Measurements from ENCODE around the gene WDR72. TPM values are rescaled to one million over a fixed set of nuclear protein-coding genes. Genes with fewer than 3 reads are reported as not detected.

The WDR72 gene
- total RNA-seq, 6 experiments from 2014 or later, result 12.0 to 26.5 (median 22.4) TPM

DNA sequence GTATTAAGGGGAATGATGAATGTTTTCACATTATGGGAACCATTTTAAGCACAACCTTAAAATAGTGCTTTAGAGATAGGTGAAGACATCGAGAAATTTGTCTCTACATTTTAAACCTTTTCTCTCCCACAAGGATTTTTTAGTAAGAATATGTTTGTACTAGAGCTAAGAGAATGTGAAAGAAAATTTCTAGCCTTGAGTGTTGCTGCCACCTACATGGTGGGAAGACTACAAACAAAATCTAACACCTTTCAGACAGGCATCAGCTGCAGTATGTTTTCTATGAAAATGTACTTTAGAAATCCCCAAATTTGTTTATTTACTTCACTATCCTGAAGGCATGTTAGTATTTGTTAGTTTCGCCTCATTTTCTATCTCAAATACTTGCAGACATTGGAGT, 247.4 kb downstream of the WDR72 start:
- 59% methylated on average over 2 of the region's 2 CpGs for WGBS (ENCODE audit: insufficient coverage, low coverage, low lambda C conversion rate, missing lambda C conversion rate)
- no peaks in the 10 kb centered on the region for H3K36me3 ChIP-seq
- ATAC-seq (peak; percentile 51 to 78 (median 64)), DNase-seq (no peak)
- no peak overlapping the region for H3K4me3 ChIP-seq
- intact Hi-C loops (cut with DNase I), result no loop called here
- H3K27me3 ChIP-seq, result no peaks in the 10 kb centered on the region
- H3K9me3 ChIP-seq, result no peaks in the 10 kb centered on the region
- TF ChIP-seq, protein P1, sequence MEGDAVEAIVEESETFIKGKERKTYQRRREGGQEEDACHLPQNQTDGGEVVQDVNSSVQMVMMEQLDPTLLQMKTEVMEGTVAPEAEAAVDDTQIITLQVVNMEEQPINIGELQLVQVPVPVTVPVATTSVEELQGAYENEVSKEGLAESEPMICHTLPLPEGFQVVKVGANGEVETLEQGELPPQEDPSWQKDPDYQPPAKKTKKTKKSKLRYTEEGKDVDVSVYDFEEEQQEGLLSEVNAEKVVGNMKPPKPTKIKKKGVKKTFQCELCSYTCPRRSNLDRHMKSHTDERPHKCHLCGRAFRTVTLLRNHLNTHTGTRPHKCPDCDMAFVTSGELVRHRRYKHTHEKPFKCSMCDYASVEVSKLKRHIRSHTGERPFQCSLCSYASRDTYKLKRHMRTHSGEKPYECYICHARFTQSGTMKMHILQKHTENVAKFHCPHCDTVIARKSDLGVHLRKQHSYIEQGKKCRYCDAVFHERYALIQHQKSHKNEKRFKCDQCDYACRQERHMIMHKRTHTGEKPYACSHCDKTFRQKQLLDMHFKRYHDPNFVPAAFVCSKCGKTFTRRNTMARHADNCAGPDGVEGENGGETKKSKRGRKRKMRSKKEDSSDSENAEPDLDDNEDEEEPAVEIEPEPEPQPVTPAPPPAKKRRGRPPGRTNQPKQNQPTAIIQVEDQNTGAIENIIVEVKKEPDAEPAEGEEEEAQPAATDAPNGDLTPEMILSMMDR (IDR thresholded peaks at IDR 0.05), result peak; percentile 24 to 51 (median 37)
- no peak for TF ChIP-seq POLR2A (IDR thresholded peaks at IDR 0.05)
- H3K4me1 ChIP-seq, result peaks cover 0 to 8% (median 3%) of the 10 kb centered on the region in 4 donors
- H3K27ac ChIP-seq, result no peak overlapping the region

DNA sequence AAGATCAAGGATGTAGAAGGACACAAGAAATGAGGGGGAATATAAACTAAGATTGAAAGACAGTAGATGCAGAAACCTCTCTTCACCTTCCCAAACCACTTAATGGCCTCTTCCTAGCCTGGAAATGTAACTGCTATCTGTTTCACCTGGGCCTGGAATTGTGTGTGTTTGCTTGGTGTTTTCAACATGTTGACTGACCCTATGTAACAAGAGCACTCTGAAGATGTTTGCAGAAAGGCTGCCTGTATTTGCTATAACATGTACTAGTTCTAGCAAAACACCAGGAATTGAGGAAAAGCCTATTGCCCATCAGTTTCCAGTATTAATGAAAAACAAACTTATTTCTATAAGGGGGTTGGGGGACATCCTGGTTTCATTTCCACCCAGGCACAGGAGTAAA, 248.3 kb downstream of the WDR72 start:
- no peak overlapping the region for H3K27ac ChIP-seq
- peaks cover 0 to 8% (median 3%) of the 10 kb centered on the region in 4 donors for H3K4me1 ChIP-seq
- ATAC-seq (peak in 1 of 4 donors; percentile 27), DNase-seq (no peak)
- no peak overlapping the region for H3K4me3 ChIP-seq
- TF ChIP-seq, protein P1 (IDR thresholded peaks at IDR 0.05), result no peak
- no peak for TF ChIP-seq POLR2A (IDR thresholded peaks at IDR 0.05)
- intact Hi-C loops (cut with DNase I), result no loop called here
- no peaks in the 10 kb centered on the region for H3K36me3 ChIP-seq
- no peaks in the 10 kb centered on the region for H3K9me3 ChIP-seq
- H3K27me3 ChIP-seq, result no peaks in the 10 kb centered on the region

DNA sequence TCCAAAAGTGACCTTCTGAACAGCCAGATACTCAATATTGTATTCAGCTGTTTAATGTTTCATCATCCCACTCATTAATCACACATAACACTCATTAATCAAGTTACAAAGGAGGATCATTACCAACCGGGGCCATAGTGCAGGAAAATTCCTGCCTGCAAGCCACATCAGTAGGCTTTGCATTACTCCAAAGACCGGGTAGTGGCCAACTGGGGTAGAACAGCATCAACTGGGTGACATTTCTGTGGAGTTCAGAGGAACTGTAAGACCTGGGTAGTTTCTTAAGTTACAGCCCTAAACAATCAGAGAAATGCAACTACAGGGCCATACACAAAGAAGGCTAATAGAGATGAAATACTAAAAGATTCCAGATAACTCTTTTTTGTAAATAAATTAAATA, 253.1 kb downstream of the WDR72 start:
- TF ChIP-seq, protein P1 (IDR thresholded peaks at IDR 0.05), result no peak
- no peaks in the 10 kb centered on the region for H3K36me3 ChIP-seq
- H3K9me3 ChIP-seq, result no peaks in the 10 kb centered on the region
- WGBS (ENCODE audit: insufficient coverage, low coverage, low lambda C conversion rate, missing lambda C conversion rate), result 30% methylated on average over 2 of the region's 2 CpGs
- H3K27ac ChIP-seq, result no peak overlapping the region
- ATAC-seq (peak in 1 of 4 donors; percentile 39), DNase-seq (no peak)
- intact Hi-C loops (cut with DNase I), result no loop called here
- H3K4me3 ChIP-seq, result no peak overlapping the region
- H3K4me1 ChIP-seq, result peaks cover 0 to 4% (median 0%) of the 10 kb centered on the region in 4 donors
- no peaks in the 10 kb centered on the region for H3K27me3 ChIP-seq

DNA sequence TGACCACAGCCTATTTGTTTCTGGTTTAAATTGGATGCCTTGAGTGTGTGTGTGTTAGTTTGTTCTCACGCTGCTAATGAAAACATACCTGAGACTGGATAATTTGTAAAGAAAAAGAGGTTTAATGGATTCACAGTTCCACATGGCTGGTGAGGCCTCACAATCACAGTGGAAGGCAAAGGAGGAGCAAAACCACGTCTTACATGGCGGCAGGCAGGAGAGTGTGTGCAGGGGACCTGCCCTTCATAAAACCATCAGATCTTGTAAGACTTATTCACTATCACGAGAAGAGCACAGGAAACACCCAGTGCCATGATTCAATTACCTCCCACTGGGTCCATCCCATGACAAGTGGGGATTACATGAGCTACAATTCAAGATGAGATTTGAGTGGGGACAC, 260.5 kb downstream of the WDR72 start:
- 75% methylated on average over 2 of the region's 4 CpGs for WGBS (ENCODE audit: insufficient coverage, low coverage, low lambda C conversion rate, missing lambda C conversion rate)
- DNase-seq (no peak), ATAC-seq (no peak)
- no peaks in the 10 kb centered on the region for H3K36me3 ChIP-seq
- H3K27ac ChIP-seq, result no peak overlapping the region
- intact Hi-C loops (cut with DNase I), result no loop called here
- no peaks in the 10 kb centered on the region for H3K4me1 ChIP-seq
- H3K9me3 ChIP-seq, result no peaks in the 10 kb centered on the region
- no peaks in the 10 kb centered on the region for H3K27me3 ChIP-seq
- no peak overlapping the region for H3K4me3 ChIP-seq
- TF ChIP-seq, protein P1 (IDR thresholded peaks at IDR 0.05), result no peak

DNA sequence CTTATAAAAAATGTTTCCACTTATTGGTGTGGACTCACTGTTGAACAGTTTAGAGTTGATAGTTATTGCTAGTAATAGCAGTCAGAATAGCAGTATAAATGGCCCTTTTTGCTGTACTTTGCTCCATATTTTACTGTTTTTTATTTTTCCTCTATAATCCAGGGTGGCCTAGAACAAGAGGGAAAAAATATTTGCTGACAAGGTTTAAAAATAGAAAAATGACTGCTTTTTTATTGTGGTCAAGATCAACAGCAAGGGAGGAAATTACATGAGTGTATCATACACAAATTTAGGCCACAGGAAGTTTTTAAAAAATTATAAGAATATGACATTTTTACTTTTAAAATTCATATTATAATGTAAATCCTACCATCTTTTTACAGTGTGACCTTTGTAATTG, 269.1 kb downstream of the WDR72 start:
- DNase-seq (no peak), ATAC-seq (no peak)
- no peak for TF ChIP-seq POLR2A (IDR thresholded peaks at IDR 0.05)
- TF ChIP-seq, protein P1 (IDR thresholded peaks at IDR 0.05), result no peak
- intact Hi-C loops (cut with DNase I), result no loop called here
- Histone ChIP-seq H3K27me3 (no peaks in the 10 kb centered on the region), H3K27ac (no peak overlapping the region), H3K4me3 (no peak overlapping the region), H3K4me1 (no peaks in the 10 kb centered on the region), H3K9me3 (no peaks in the 10 kb centered on the region), H3K36me3 (no peaks in the 10 kb centered on the region)

Data from right lobe of liver (tissue), 6 donors.